HuH-7.5 (cell line): ENCODE measurements around the gene CHN2.

ENCODE experiments used
- DNase-seq: peaks from one replicate; pipeline ENCODE4 v3.0.0; 2011; ENCODE audit warnings: low spot score

Gene CHN2

DNA sequence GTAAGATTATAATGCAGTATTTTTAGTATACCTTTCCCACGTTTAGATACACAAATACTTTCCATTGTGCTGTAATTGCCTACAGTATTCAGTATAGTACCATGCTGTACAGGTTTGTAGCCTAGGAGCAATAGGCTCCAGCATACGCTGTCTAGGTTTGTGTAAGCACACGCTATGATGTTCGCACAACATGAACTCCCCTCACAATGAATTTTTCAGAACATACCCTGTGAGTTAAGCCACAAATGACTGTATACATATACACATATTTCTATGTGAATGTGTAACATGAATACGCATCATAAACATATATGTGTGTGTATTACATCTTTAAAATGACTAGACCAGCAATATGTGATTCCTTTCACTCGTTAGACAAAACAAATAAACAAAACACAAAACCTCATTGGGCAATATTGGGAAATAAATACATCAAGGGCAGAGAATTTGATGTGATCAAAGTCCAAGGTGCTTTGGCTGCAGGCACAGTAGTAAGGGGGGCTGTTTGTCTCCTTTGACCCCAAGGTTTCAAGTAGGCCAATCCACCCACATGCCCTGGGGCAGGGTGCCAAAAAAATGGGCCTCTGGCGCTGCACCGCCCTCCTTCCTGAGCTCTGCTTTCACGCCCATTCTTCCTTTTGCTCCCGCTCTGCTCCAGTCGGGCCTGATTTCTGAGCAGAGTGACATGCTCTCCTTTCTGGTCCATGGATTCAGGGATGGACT lies 33.9 kb downstream of the CHN2 start:
- no peak for DNase-seq

DNA sequence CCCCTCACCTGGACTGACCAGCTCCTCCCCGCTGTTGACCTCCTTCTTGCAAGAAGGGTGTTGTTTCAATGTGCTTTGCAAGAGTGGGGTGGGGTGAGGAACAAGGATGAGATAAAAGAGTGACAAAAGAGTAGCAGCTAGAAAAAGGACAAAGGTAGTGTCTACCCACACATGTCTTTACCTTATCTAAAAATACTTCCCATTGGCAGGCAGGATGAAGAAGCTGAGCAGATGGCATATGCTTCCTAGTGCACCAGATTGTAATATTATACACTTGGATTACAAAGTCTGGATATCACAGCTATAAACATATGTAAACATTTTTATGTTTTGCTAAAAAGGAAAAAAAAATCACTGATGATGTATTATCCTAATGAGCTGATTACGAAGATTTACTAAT lies 34.5 kb downstream of the CHN2 start:
- no peak for DNase-seq

- DNase-seq, result no peak
These were observed 35.4 kb downstream of the CHN2 start for GRCh38 chr7:29229946-29230345.

GRCh38 chr7:29230871-29231345 lies 36.3 kb downstream of the CHN2 start:
- peak; percentile 52 for DNase-seq

- no peak for DNase-seq
These were observed 37.2 kb downstream of the CHN2 start for GRCh38 chr7:29231671-29232232.

GRCh38 chr7:29234438-29234837 lies 39.9 kb downstream of the CHN2 start:
- no peak for DNase-seq

DNA sequence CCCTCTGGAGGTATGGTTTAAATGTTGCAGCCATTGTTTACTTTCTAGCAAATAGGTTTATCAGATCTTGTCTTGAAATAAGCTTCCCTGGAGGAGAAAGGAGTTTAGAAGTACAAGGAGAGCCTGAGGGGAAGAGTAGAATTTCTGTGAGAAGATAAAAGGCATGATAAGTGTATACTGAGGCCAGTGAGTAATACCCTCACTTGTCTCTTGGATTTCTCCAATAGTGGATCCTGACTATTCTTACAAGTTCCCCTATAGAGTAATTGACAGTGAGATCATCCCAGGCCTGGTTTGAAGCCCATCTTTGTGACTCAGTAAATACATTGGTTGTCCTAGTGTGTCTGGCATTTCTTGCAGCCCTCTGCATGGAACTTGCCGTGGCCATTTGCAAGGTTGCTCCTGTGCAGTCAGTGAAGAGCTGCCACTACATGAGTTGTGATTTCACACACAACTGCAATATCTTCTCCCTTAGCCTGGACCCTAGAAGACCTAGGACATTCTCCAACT lies 41.6 kb downstream of the CHN2 start:
- no peak for DNase-seq

GRCh38 chr7:29236649-29237048 lies 42.1 kb downstream of the CHN2 start:
- DNase-seq, result no peak

- peak; percentile 28 for DNase-seq
These were observed 42.9 kb downstream of the CHN2 start for GRCh38 chr7:29237489-29237888.

GRCh38 chr7:29239638-29240037 lies 45.1 kb downstream of the CHN2 start:
- DNase-seq, result no peak

DNA sequence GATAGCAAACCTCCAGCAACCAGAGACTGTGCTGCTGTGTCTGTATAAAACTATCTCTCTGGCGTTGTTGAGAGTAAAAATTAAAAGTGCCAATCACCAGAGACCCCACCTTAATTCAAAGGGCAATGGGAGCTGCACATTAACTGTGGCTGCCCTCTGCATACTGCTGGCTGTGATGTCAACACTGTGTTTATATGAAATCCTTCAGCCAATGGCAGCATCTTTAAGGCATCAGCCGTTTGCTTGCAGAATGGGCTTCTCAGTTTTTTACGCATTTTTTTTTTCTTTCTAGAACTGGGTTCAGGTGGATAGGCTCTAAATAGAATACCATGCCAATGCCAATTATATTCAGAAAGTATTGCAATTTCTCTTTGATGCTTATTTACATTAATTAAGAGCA lies 47.7 kb downstream of the CHN2 start:
- DNase-seq, result no peak

DNA sequence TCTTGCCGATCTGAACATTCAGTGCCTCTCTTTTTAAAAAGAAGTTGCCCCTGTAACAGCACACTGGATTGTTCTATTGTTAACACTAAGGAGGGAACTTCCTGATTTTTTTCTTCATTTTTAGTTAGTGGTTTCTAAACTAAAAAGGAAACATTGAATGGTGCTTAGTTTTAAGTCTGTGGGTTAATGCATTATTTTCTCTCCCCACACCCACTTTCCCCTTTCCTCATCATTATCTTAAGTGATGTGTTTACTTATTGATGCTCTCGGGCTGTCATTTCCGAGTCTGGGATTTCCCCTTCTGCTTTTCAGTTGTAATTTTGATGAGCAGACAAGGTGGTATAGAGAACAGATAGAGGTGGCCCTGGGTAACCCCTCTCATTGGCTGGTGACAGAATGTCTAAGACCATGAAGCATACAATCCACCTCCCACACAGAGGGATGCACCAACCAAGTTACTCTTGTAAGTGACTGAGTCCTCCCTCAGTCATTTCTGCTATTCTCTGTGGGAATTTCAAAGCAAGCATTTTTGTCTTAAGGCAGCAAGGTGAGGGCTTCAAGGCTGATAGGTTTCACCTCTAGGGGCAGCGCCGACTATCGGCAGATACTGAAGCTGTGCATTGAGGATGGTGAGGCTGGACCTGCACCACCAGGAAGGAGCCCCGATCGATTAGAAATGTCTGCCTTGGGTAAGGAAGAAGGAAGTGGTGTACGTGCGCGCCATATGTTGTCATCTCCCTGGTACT lies 49.5 kb downstream of the CHN2 start:
- DNase-seq, result no peak

DNA sequence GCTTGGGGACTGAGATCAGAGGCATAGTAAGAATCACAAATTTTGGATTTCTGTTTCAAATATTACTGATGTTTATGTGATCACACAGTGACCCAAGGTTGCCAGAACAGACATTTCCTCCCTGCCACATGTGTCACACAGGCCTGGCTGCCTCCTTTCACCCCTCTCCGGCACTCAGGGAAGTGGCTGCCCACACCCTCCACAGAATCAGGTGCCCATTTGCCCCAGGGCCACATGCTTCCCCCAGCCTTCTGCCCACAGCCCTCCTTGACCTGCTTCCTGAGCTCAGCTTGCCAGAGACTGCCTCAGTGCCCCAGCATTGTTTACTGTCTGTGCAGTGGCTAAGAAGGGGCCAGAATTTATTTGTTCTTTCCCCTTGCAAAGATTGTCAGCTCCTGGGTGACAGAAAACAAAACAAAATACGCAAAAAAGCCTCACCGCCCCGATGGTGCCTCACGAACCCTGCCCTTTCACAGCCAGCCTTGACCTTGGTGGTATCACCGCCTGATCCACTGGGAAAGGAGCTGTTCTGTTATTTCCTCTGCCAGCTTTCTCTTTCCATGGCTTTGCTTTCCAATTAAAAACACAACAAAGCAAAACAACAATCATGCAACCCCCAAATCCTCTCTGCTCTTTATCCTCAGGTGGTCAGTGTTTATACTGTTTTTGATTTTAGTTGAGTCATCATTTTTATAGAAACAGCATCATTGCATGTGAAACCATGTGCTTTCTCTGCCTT lies 52.8 kb downstream of the CHN2 start:
- DNase-seq, result no peak

GRCh38 chr7:29247963-29248236 lies 53.3 kb downstream of the CHN2 start:
- DNase-seq, result no peak

DNA sequence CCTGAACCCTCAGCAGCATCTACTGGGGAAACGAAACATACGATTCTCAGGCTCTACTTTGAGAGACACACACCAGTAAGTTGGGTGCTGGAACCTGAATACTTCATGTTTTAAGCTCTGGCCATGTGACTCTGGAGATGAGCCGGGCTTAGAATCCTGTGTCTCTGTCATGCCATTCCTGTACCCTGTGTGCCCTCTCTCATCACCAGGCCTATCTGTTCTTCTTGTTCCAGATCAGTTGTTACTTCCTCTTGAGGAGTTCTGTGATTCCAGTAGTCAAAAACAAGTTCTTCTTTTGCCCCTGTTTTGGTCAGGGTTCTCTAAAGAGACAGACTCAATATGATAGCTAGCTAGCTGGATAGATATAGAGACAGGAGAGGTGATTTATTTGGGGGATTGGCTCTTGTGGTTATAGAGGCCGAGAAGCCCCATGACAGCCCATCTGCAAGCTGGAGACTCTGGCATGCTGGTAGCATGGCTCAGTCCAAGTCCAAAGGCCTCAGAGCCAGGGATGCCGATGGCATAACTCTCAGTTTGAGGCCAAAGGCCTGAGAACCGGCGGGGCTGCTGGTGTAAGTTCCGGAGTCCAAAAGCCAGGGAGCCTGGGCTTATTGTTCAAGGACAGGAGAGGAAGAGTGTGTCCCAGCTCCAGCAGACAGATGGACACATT lies 54.3 kb downstream of the CHN2 start:
- no peak for DNase-seq

DNA sequence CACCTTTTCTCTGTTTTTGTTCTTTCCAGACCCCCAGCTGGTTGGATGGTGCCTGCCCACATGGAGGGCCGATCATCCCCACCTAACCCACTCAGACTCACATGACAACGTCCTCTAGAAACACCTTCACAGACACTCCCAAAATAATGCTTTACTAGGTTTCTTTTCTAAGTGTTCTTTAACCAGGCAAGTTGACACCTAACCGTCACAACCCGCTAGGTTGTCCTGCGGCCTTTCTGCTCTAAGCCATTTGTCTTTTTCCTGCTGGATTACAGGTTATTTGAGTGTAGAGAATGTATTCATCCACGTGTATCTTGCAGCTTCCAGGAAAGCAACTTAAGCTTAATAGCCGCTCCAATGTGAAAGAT lies 54.8 kb downstream of the CHN2 start:
- DNase-seq, result no peak

DNA sequence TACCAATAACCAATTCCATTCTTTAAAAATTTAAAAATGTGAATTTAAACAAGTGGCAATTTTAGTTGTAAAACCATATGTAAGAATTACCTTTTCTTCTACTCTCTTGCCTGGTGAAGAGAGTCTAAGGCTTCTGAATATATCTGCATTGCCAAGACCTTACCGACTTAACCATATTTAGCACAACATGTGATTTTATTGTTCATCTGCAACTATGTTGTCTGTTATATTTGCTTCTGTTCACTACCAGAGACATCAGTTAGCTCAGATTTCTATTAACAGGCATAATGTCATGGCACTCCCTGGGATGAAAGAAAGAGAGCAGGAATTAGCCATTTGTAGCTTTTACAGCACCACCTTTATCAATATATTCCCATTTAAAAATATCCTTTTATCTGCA lies 55.3 kb downstream of the CHN2 start:
- no peak for DNase-seq

DNA sequence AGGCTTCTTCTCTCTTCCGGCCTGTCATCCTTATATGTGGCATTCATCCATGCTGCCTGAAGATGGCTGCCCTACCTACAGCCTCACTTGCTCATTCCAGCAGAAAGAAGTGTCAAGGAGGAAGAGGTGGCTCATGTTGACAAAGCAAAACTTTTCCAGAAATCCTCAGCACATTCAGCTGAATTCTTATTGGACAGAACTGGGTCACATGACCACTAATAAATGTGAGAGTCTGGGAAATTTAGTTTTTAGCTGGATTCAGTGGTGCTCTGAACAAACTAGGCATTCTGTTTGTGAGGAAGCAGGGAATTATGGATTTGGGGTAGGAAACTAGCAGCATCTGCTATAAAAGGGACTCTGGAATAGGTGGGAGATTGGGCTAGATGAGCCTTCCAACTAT lies 58.6 kb downstream of the CHN2 start:
- no peak for DNase-seq

GRCh38 chr7:29254591-29254990 lies 60.0 kb downstream of the CHN2 start:
- no peak for DNase-seq

DNA sequence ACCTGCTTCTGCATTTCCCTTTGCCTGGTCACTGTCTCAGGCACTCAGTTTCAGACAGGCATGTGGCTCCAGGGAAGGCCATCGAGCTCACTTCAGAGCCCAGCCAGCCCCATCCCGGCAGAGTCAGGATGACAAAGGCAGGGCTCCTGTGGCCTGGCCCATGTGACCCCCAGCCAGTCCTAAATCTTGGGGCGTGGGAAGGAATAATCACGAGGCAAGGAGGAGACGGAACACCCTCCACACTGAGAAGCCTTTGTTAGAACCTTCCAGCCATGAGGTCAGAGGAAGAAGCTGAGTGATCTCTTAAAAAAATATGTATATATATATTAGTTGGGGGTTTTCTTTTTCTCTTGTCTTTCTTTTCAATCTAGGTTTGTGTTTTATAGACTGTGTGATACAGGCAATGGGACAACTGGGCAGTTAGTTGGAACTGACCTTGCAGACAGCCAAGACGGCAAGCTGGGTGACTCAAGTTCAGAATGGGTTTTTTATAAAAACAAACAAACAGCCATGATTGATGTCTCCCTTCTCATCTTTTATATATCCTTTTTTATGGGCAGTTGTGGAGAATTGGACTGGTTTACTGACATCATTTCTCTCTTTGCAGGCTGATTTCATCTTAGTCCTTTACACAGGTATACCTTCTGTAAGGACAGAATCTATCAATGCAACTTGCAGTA lies 60.8 kb downstream of the CHN2 start:
- no peak for DNase-seq

- DNase-seq, result no peak
These were observed 61.5 kb downstream of the CHN2 start for GRCh38 chr7:29255906-29256692.
